Gastroesophageal sphincter (tissue), 3 donors: ENCODE measurements around the gene CMTM6.

ENCODE experiments used
- POLR2A ChIP-seq, 2 donors: fragments of 450-650 bp; IDR thresholded peaks; one replicate each; pipeline ENCODE4 v1.6.1; 2017; ENCODE audit warnings: antibody characterized with exemption in 2 of 2, mild to moderate bottlenecking in 2 of 2, moderate library complexity in 1 of 2
- POLR2AphosphoS5 ChIP-seq: sonication (generic); formaldehyde crosslinking; IDR thresholded peaks from one replicate; pipeline ENCODE4 v1.6.1; 2017; ENCODE audit warnings: antibody characterized with exemption
- TF ChIP-seq, protein P1 (sequence below), 4 experiments: fragments of 200-600 bp in 2 of 4; fragments of 450-650 bp in 2 of 4; sonication (generic) in 1 of 4; IDR thresholded peaks; one replicate each; pipeline ENCODE4 v1.5.1; 2017 to 2019; ENCODE audit warnings: antibody characterized with exemption in 4 of 4, mild to moderate bottlenecking in 2 of 4, moderate library complexity in 2 of 4

GRCh38 chr3:32469151-32469874 is 33.3 kb downstream of the CMTM6 start:
- TF ChIP-seq, protein P1, sequence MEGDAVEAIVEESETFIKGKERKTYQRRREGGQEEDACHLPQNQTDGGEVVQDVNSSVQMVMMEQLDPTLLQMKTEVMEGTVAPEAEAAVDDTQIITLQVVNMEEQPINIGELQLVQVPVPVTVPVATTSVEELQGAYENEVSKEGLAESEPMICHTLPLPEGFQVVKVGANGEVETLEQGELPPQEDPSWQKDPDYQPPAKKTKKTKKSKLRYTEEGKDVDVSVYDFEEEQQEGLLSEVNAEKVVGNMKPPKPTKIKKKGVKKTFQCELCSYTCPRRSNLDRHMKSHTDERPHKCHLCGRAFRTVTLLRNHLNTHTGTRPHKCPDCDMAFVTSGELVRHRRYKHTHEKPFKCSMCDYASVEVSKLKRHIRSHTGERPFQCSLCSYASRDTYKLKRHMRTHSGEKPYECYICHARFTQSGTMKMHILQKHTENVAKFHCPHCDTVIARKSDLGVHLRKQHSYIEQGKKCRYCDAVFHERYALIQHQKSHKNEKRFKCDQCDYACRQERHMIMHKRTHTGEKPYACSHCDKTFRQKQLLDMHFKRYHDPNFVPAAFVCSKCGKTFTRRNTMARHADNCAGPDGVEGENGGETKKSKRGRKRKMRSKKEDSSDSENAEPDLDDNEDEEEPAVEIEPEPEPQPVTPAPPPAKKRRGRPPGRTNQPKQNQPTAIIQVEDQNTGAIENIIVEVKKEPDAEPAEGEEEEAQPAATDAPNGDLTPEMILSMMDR (IDR thresholded peaks at IDR 0.05), result no peak
- TF ChIP-seq POLR2AphosphoS5 (no peak), POLR2A (IDR thresholded peaks at IDR 0.05) (no peak)
